Tracheal epithelial cell (primary cell): ENCODE measurements around the gene STXBP5L. TPM values are rescaled to one million over a fixed set of nuclear protein-coding genes. Genes with fewer than 3 reads are reported as not detected.

Source experiments
- total RNA-seq: library from RNA; depleted of rRNA; stranded (reverse); fragments of >200 nt; gene quantifications from 2 replicates; pipeline ENCODE4 v1.2.1, GENCODE V29; 2014

The STXBP5L gene
- total RNA-seq: not detected in 2 replicates

DNA sequence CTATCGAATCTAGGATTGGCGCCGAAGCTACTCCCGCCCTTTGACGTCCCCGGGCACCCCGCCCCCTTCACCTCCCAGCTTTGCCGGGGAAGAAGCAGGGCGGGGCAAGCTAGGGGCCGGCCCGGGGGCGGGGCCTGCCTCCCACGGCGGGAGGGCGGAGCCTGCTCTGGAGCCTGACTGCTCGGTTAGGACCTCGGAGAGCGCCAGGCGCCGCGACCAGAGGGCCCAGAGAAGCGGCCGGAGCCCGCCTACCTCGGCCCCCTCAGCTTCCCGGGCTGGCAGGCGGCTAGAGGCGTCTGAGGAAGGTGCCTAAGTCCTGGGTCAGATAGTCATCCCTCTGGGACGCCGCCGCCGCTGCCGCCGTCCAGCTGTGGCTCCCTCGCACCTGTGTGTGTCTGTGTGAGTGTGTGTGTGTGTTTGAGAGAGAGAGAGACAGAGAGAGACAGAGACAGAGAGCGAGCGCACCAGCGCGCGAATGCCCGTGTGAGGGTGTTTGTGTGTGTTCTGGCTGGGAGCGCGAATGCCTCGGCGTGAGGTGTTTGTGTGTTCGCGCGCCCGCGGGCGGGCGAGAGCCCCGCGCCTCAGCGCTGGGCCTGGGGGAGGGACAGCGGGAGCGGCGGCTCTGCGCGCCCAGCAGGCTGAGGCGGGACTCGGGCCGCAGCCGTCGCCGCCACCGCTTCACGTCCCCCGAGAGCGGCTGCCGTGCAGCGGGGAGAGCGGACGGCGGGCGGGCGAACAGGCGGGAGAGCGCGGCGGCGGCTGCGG, at the start of gene STXBP5L:
Gene STXBP5L (plus strand): TSS at position 176 of the 765 bp plus-strand sequence. CDS start 1,374 bp downstream, outside the sequence.

Other genes starting within 250 kb of the STXBP5L start
- 3.4 TPM in 1 of 2 replicates, not detected in the other for gene HGD, start 226.0 kb upstream of the STXBP5L start, total RNA-seq
- gene RABL3, start 165.7 kb upstream of the STXBP5L start, total RNA-seq: 16.6 and 18.8 TPM in 2 replicates
- gene GTF2E1, start 165.5 kb upstream of the STXBP5L start, total RNA-seq: 14.7 and 21.9 TPM in 2 replicates